DND-41 (cell line): ENCODE results near the gene ITGAE.

Source experiments
- ATAC-seq: fragments of 200-7000 bp; cut with Tn5 transposase; 3 replicates; pipeline ENCODE4 v1.9.1; 2021; ENCODE audit warnings: low read depth; ENCODE audit not compliant: insufficient read depth
- DNase-seq: peaks from one replicate; pipeline ENCODE4 v3.0.0-alpha.2; 2020
- H2AFZ ChIP-seq: 2 replicates; pipeline ENCODE4 v1.6.0; 2012; ENCODE audit warnings: low read depth, low read length
- H3K27ac ChIP-seq: 2 replicates; pipeline ENCODE4 v1.5.1; 2012; ENCODE audit warnings: low read length, inconsistent platforms
- H3K27me3 ChIP-seq: fragments of 200-600 bp; sonication (generic); 2 replicates; pipeline ENCODE4 v1.6.0; 2012; ENCODE audit warnings: low read length, mild to moderate bottlenecking, inconsistent platforms; ENCODE audit not compliant: insufficient read depth, poor library complexity
- H3K36me3 ChIP-seq: 2 replicates; pipeline ENCODE4 v1.5.1; 2012; ENCODE audit warnings: low read length, inconsistent platforms; ENCODE audit not compliant: insufficient read depth
- H3K4me1 ChIP-seq: 2 replicates; pipeline ENCODE4 v1.5.1; 2012; ENCODE audit warnings: mild to moderate bottlenecking, low read length; ENCODE audit not compliant: insufficient read depth
- H3K4me2 ChIP-seq: 2 replicates; pipeline ENCODE4 v1.6.0; 2012; ENCODE audit warnings: mild to moderate bottlenecking, moderate library complexity, low read length, inconsistent platforms; ENCODE audit not compliant: insufficient read depth
- H3K4me3 ChIP-seq, 2 experiments: fragments of 200-600 bp in 1 of 2; shearing (Covaris generic) in 1 of 2; 2 replicates each; pipeline ENCODE4 v1.5.1; 2012 to 2016; ENCODE audit warnings: inconsistent platforms in 2 of 2, low read length in 2 of 2, mild to moderate bottlenecking in 2 of 2, low read depth in 1 of 2, moderate library complexity in 1 of 2
- H3K79me2 ChIP-seq: 2 replicates; pipeline ENCODE4 v1.6.0; 2012; ENCODE audit warnings: low read length, inconsistent platforms; ENCODE audit not compliant: insufficient read depth
- H3K9ac ChIP-seq: 2 replicates; pipeline ENCODE4 v1.6.0; 2012; ENCODE audit warnings: low read depth, mild to moderate bottlenecking, inconsistent platforms, low read length, moderate library complexity
- H3K9me3 ChIP-seq: 2 replicates; pipeline ENCODE4 v1.5.1; 2012; ENCODE audit warnings: low read length, moderate library complexity, mild to moderate bottlenecking, inconsistent platforms; ENCODE audit not compliant: insufficient read depth, severe bottlenecking
- H4K20me1 ChIP-seq: 2 replicates; pipeline ENCODE4 v1.6.0; 2012; ENCODE audit warnings: low read length; ENCODE audit not compliant: insufficient read depth
- EZH2 ChIP-seq: IDR thresholded peaks from 3 replicates; pipeline ENCODE4 v1.6.1; 2012; ENCODE audit warnings: borderline replicate concordance, low read depth, mild to moderate bottlenecking, moderate library complexity, low read length, inconsistent platforms; ENCODE audit not compliant: severe bottlenecking
- TF ChIP-seq, protein P1 (sequence below): IDR thresholded peaks from 2 replicates; pipeline ENCODE4 v1.5.1; 2012; ENCODE audit warnings: borderline replicate concordance, low read length, moderate library complexity, mild to moderate bottlenecking; ENCODE audit not compliant: poor library complexity, severe bottlenecking; ENCODE audit errors: extremely low read depth

The ITGAE gene

GRCh38 chr17:3770466-3770865 is 30.5 kb downstream of the ITGAE start:
- TF ChIP-seq EZH2: no peak
- TF ChIP-seq, protein P1, sequence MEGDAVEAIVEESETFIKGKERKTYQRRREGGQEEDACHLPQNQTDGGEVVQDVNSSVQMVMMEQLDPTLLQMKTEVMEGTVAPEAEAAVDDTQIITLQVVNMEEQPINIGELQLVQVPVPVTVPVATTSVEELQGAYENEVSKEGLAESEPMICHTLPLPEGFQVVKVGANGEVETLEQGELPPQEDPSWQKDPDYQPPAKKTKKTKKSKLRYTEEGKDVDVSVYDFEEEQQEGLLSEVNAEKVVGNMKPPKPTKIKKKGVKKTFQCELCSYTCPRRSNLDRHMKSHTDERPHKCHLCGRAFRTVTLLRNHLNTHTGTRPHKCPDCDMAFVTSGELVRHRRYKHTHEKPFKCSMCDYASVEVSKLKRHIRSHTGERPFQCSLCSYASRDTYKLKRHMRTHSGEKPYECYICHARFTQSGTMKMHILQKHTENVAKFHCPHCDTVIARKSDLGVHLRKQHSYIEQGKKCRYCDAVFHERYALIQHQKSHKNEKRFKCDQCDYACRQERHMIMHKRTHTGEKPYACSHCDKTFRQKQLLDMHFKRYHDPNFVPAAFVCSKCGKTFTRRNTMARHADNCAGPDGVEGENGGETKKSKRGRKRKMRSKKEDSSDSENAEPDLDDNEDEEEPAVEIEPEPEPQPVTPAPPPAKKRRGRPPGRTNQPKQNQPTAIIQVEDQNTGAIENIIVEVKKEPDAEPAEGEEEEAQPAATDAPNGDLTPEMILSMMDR: peak; percentile 46
- Histone ChIP-seq H3K4me1 (peaks cover 75% of the 10 kb centered on the region), H3K4me3 (peak overlapping the region in 1 of 2 experiments; percentile 2; a peak in 1 of 4 replicates), H3K27ac (peak overlapping the region; percentile 84), H3K79me2 (no peaks in the 10 kb centered on the region), H4K20me1 (no peaks in the 10 kb centered on the region), H3K9ac (peak overlapping the region; percentile 43), H3K9me3 (no peaks in the 10 kb centered on the region), H2AFZ (peak overlapping the region; percentile 16; the same call in 1 of the 2 replicates), H3K27me3 (no peaks in the 10 kb centered on the region), H3K4me2 (peak overlapping the region; percentile 49), H3K36me3 (no peaks in the 10 kb centered on the region)
- peak; percentile 98 for DNase-seq
- peak; percentile 89 for ATAC-seq

DNA sequence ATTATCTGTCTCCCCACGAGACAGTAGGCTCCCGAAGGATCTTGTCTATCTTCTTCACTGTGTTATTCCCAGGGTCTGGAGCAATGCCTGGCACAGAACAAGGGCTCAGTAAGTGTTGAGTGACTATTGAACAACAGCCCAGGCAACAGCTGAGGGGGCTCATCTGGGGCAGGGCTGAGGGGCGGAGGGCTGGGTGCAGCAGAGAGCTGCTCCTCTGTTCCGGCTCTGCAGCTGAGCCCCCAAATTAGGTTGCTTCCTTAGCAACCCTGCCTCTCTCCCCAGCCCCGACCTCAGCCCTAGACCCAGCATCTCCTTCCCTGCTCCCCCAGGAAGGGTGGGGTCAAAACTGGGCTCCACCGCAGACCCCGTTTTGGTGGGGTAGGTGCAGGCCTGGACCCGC is 32.2 kb downstream of the ITGAE start:
- no peak overlapping the region for H3K4me2 ChIP-seq
- peak; percentile 43 for DNase-seq
- ATAC-seq: no peak
- H3K4me3 ChIP-seq: no peak overlapping the region
- peaks cover 92% of the 10 kb centered on the region for H3K4me1 ChIP-seq
- H3K79me2 ChIP-seq: no peaks in the 10 kb centered on the region
- no peak overlapping the region for H2AFZ ChIP-seq
- no peak for TF ChIP-seq EZH2
- TF ChIP-seq, protein P1: no peak
- no peaks in the 10 kb centered on the region for H3K27me3 ChIP-seq
- no peak overlapping the region for H3K9ac ChIP-seq
- no peaks in the 10 kb centered on the region for H4K20me1 ChIP-seq
- H3K36me3 ChIP-seq: no peaks in the 10 kb centered on the region
- no peaks in the 10 kb centered on the region for H3K9me3 ChIP-seq
- peak overlapping the region; percentile 86 for H3K27ac ChIP-seq

DNA sequence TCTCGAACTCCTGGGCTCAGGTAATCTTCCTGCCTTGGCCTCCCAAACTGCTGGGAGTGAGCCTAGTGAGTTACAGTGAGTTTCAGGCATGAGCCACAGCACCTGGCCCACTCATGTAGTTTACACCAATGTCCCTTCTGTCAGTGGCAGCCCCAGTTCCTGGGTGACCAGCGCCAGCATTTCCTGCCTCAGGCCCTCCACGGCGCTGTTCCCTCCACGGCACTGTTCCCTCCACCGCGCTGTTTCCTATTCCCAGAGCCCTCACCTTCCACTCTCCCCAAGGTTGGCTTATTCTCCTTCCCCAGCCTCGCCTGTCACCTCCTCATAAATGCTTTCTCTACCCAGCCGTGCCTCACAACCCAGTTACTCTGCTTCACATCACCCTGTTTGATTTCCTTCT is 32.6 kb downstream of the ITGAE start:
- H2AFZ ChIP-seq: no peak overlapping the region
- no peak overlapping the region for H3K4me3 ChIP-seq
- H3K4me1 ChIP-seq: peaks cover 96% of the 10 kb centered on the region
- H3K27me3 ChIP-seq: no peaks in the 10 kb centered on the region
- no peaks in the 10 kb centered on the region for H3K79me2 ChIP-seq
- no peak overlapping the region for H3K9ac ChIP-seq
- DNase-seq: no peak
- ATAC-seq: no peak
- no peaks in the 10 kb centered on the region for H3K36me3 ChIP-seq
- TF ChIP-seq EZH2: no peak
- TF ChIP-seq, protein P1: no peak
- no peaks in the 10 kb centered on the region for H3K9me3 ChIP-seq
- H3K27ac ChIP-seq: peak overlapping the region; percentile 86
- H3K4me2 ChIP-seq: no peak overlapping the region
- H4K20me1 ChIP-seq: no peaks in the 10 kb centered on the region

GRCh38 chr17:3766779-3767178 is 34.2 kb downstream of the ITGAE start:
- no peak for ATAC-seq
- peak; percentile 76 for DNase-seq
- H3K27ac ChIP-seq: peak overlapping the region; percentile 98
- H2AFZ ChIP-seq: no peak overlapping the region
- no peak overlapping the region for H3K4me2 ChIP-seq
- no peaks in the 10 kb centered on the region for H4K20me1 ChIP-seq
- no peaks in the 10 kb centered on the region for H3K79me2 ChIP-seq
- no peaks in the 10 kb centered on the region for H3K36me3 ChIP-seq
- no peak overlapping the region for H3K4me3 ChIP-seq
- no peak for TF ChIP-seq EZH2
- TF ChIP-seq, protein P1: no peak
- H3K4me1 ChIP-seq: peaks cover 91% of the 10 kb centered on the region
- H3K27me3 ChIP-seq: no peaks in the 10 kb centered on the region
- H3K9ac ChIP-seq: no peak overlapping the region
- H3K9me3 ChIP-seq: no peaks in the 10 kb centered on the region
